HG03565 (cell line): ENCODE data around the gene METAP2.

ENCODE experiments used
- ATAC-seq: cut with Tn5 transposase; IDR thresholded peaks from one replicate; pipeline ENCODE4 v1.9.1; 2021; ENCODE audit warnings: mild to moderate bottlenecking, moderate library complexity; ENCODE audit not compliant: unreplicated experiment

The METAP2 gene

DNA sequence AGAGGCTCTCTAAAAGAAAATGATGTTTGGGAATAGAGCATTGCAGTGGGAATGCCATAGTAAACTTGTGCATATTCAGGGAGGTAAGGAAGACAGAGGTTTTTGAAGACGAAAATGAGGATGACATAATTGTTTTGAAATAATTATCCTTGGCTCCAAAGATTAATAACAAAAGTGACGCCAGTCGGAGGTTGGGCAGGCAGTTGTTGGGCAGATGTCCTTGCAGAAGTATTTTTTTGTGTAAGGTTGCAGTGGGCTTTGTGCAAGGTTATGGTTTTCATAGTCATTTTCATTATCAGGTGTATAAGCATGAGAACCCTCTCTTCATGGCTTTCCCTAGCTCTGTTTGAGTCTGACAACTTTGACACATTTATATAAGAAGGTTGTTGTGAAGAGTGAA is 35.3 kb downstream of the METAP2 start:
- ATAC-seq: no peak

DNA sequence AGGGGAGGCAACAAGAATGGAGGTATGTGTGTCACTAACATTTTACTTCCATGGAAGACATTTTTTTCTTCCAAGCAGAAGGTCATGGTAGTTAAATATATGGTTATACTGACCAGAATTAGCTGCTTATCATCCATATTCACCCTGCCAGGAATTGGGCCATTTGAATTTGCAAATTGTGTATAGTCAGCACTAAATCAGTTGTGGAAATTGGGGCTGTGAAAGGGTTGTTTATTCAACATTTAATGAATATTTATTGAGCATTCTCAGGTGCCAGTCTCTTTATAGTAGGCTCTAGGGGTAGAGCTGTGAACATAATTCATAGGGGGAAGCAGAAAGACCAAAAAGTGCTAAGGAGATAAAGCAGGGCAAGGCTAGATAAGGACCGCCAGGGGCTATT is 38.0 kb downstream of the METAP2 start:
- no peak for ATAC-seq

GRCh38 chr12:95513599-95513998 is 39.6 kb downstream of the METAP2 start:
- ATAC-seq: no peak

- no peak for ATAC-seq
These were observed 41.2 kb downstream of the METAP2 start for GRCh38 chr12:95515197-95515596.

DNA sequence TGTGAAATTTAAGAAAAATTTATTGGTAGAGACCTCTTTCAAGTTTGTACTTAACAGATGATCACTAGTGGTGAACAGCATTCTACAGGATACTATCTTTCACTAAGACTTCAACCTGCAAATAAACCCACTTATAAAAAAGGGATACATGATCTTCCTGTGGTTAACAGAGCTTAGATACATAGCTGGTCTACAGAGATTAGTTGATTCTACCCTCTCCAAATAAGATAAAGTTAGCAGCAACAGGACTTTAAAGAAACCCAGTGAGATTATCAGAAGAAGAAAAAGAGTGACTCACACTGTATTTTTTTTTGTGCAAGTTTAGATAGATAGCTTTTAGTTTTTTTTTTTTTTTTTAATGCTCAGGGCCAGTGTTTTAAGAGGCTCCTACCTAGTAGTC is 42.8 kb downstream of the METAP2 start:
- no peak for ATAC-seq

DNA sequence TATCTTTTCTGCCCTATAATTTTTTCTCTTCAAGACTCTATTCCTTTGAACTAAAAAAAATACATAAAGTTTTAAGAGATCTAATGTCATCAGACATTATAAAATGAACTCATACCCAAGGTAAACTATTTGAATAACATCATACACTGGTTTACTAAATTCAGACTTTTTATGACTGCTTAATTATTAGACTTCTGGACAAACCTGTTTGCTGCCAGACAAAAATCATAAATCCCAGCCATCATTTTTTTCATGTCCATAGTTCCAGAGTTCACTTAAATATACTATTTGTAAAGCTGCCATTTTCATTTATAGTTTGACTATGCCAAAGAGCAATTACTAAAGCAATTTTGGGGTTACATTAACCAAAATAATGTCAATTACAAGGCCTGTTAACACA is 43.3 kb downstream of the METAP2 start:
- no peak for ATAC-seq

DNA sequence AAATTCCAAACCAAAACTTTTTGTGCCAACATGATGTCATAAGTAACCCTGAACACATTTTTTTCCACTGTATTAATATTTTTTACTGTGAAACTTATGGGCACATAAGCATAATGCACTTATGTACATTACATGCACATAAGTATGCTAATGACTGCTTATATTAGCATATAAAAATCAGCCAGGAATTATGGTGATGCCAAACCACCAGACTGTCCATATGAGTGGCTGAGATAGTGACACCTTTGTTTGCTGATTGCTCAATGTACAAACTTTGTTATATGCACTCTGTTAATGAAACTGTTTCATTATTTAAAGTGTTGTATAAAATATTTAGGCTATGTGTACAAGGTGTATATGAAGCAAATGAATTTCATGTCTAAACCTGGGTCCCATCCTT is 45.0 kb downstream of the METAP2 start:
- no peak for ATAC-seq

DNA sequence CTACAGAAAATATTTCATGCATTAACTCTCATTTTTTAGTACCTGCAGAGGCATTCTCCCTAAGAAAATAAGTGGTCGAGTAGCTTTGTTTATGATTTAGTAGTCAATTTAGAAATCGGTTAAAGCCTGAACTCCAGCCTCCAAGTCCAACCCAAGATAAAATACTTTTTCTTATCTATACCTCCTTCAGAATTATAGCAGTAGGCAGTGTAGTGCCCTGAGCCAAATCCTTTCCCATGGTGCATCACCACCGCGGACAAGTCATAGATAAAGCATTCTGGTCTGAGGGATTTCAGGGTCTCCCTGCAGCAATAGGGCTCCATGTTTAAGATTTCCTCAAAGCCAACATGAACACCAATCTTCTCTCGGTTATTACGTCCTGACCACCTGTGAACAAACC is 46.9 kb downstream of the METAP2 start:
- no peak for ATAC-seq

DNA sequence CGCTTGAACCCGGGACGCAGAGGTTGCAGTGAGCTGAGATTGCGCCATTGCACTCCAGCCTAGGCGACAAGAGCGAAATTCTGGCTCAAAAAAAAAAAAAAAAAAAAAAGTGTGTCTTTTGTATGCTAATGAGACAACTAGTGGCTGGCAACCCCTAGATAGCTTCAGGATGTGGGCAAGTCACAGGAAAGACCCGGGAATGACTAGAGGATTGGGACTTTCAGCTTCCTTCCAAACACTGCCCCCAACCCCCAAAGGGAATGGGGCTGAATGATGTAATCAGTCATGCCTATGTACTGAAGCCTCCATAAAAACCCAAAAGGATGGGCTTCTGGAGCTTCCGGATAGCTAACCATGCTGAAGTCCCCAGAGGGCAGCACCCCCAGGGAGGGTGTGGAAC is 48.7 kb downstream of the METAP2 start:
- no peak for ATAC-seq

GRCh38 chr12:95528431-95528830 is 54.5 kb downstream of the METAP2 start:
- no peak for ATAC-seq

- ATAC-seq: no peak
These were observed 55.8 kb downstream of the METAP2 start for GRCh38 chr12:95529693-95530225.

GRCh38 chr12:95532851-95533250 is 58.9 kb downstream of the METAP2 start:
- ATAC-seq: no peak

GRCh38 chr12:95533985-95534384 is 60.0 kb downstream of the METAP2 start:
- ATAC-seq: no peak

DNA sequence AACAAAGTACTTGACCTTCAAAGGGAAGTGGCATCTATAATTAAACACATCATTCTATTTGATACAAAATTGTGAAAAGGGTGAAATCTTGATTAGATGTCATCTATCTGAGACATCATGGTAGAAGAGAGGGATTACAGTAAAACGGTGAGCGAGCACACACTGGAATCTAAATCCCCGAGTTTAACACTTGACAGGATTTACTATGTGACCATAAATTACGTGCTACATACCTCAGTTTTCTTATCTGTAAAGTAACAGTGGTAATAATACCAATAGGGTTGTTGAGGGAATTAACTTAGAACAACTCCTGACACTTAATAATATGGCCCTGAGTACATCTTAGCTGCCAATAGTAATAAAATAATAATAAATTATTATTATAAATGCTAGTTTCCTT is 64.1 kb downstream of the METAP2 start:
- no peak for ATAC-seq

GRCh38 chr12:95538656-95539055 is 64.7 kb downstream of the METAP2 start:
- no peak for ATAC-seq

- no peak for ATAC-seq
These were observed 67.5 kb downstream of the METAP2 start for GRCh38 chr12:95541436-95541835.

- ATAC-seq: no peak
These were observed 69.4 kb downstream of the METAP2 start for GRCh38 chr12:95543305-95543704.

GRCh38 chr12:95544756-95545155 is 70.8 kb downstream of the METAP2 start:
- ATAC-seq: no peak

DNA sequence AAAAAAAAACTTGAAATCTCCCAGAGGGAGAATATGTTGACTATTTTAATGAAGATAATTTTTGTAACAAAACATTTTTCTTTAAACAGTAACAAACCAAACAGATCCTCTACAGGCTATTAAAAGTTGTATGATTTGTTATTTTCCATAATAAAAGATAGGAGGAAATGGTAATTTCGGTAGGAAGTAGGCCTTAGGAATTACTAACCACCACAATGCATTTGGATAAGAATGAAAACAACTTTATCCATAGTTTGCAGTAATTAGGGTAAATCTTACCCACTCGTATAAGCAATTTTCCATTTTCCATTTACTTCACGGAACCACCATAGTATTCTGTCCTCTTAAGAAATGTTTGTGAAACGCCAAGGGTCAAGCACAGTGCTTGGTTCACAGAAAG is 71.4 kb downstream of the METAP2 start:
- no peak for ATAC-seq

DNA sequence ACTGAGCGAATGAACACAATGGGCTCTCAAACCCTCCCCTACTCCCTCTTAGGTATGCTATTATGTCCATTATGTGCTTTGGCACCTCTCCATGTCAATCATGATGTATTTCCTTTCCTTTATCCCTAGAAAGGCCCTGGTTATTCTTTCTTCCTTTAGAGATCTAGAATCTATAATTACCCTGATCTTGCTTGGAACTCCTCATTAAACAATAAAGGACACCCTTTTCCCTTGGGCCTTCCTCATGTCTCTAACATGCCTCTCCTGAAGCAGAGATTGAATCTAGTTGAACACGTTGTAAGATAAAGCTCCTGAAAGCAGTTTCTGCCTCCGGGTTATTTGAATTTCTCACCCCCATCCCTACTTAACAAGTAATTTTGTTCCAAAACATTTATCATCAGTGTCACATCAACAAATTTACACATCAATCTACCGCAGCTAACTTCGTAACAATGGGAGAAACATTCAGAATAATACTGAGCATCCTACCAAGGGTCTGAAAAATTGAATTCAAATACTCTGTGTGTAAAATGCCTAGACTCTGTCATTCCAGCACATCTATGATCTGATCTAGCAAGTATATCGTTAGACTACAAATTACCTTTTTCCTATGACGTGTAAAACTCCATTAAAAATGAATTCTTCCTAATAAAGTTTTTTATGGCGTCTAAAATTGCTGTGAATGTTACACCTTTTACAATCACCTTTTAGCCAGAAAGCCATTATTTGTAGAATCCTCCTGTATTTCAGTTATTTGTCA is 72.0 kb downstream of the METAP2 start:
- no peak for ATAC-seq

- no peak for ATAC-seq
These were observed 72.5 kb downstream of the METAP2 start for GRCh38 chr12:95546491-95546813.

DNA sequence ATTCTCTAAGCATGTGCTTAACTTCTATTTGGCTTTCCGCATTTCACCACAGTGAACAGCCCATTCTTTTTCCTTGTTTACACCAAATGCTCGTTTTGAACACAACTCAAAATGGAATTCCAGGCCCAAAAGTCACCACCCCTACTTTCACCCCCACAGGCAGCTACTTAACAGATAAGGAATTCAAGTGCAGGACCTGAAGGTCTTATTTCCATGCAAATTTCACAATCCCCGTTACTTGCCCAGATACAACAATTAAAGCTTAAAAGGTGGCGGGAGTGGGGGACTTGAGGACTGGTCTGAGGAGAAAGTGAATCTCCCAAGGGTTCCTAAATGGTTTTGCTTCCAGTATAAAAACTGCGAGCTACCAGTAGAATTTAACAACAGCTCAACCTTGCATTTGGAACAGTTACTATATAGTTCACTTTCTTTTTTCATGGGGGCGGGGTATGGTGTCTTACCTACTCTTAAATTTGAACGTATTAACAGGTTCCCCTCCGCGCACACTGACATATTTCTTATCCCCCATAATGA is 73.6 kb downstream of the METAP2 start:
- no peak for ATAC-seq

- no peak for ATAC-seq
These were observed 74.1 kb downstream of the METAP2 start for GRCh38 chr12:95548056-95548538.
